Measurements from ENCODE around the gene LAIR2.
"Not testable (repeated sequence)": the region's sequence is repeated elsewhere in the genome, so short reads cannot be mapped to it uniquely, and the experiment has no call there.

LAIR2 gene

GRCh38 chr19:54464630-54465425 lies 37.8 kb upstream of the LAIR2 start:
- FAIRE-seq: no peak

GRCh38 chr19:54465426-54466109 lies 37.1 kb upstream of the LAIR2 start:
- FAIRE-seq: no peak

GRCh38 chr19:54466110-54466480 lies 36.5 kb upstream of the LAIR2 start:
- not testable (repeated sequence) for FAIRE-seq

- FAIRE-seq: no peak
Measured at GRCh38 chr19:54469496-54469934, 33.1 kb upstream of the LAIR2 start.

- FAIRE-seq: no peak
Measured at GRCh38 chr19:54470276-54470887, 32.2 kb upstream of the LAIR2 start.

GRCh38 chr19:54470991-54471782 lies 31.4 kb upstream of the LAIR2 start:
- no peak for FAIRE-seq

- FAIRE-seq: peak; percentile 70
Measured at GRCh38 chr19:54473071-54473891, 29.4 kb upstream of the LAIR2 start, which contains the start of gene CDC42EP5. CDC42EP5 (minus strand) TSS chr19:54473296; CDS start chr19:54465547, 7,749 bp downstream.

GRCh38 chr19:54473892-54474372 lies 28.7 kb upstream of the LAIR2 start:
- no peak for FAIRE-seq

GRCh38 chr19:54475706-54476105 lies 26.9 kb upstream of the LAIR2 start:
- FAIRE-seq: no peak

- no peak for FAIRE-seq
Measured at GRCh38 chr19:54477650-54478049, 25.0 kb upstream of the LAIR2 start.

GRCh38 chr19:54478677-54479266 lies 23.9 kb upstream of the LAIR2 start:
- FAIRE-seq: no peak

GRCh38 chr19:54480051-54480450 lies 22.6 kb upstream of the LAIR2 start:
- no peak for FAIRE-seq

GRCh38 chr19:54481326-54481930 lies 21.2 kb upstream of the LAIR2 start:
- FAIRE-seq: no peak

- no peak for FAIRE-seq
Measured at GRCh38 chr19:54482889-54483288, 19.7 kb upstream of the LAIR2 start.

GRCh38 chr19:54484451-54484850 lies 18.2 kb upstream of the LAIR2 start:
- FAIRE-seq: no peak

- FAIRE-seq: no peak
Measured at GRCh38 chr19:54485851-54486250, 16.8 kb upstream of the LAIR2 start.

GRCh38 chr19:54489341-54489740 lies 13.3 kb upstream of the LAIR2 start:
- FAIRE-seq: no peak

- no peak for FAIRE-seq
Measured at GRCh38 chr19:54489766-54490165, 12.9 kb upstream of the LAIR2 start.

GRCh38 chr19:54492568-54492967 lies 10.1 kb upstream of the LAIR2 start:
- FAIRE-seq: no peak

- FAIRE-seq: not testable (repeated sequence)
Measured at GRCh38 chr19:54493056-54493455, 9.6 kb upstream of the LAIR2 start.

Measured in TTC549 (cell line).